GM18873 (cell line): ENCODE results near the gene REM2.
A peak's percentile ranks its signal among the peaks of the same experiment; 100 is the strongest.

Source experiments
- ATAC-seq: cut with Tn5 transposase; IDR thresholded peaks from one replicate; pipeline ENCODE4 v1.9.1; 2021; ENCODE audit warnings: mild to moderate bottlenecking, moderate library complexity, moderate number of reproducible peaks; ENCODE audit not compliant: unreplicated experiment, low FRiP score

REM2 gene

GRCh38 chr14:22872033-22872832 is 10.8 kb upstream of the REM2 start:
- ATAC-seq, result peak; percentile 21

- ATAC-seq, result no peak
These were observed 10.0 kb upstream of the REM2 start for GRCh38 chr14:22872833-22873520.

GRCh38 chr14:22875003-22875747 is 7.8 kb upstream of the REM2 start:
- no peak for ATAC-seq

- ATAC-seq, result no peak
These were observed 7.2 kb upstream of the REM2 start for GRCh38 chr14:22875748-22876319.

- ATAC-seq, result no peak
These were observed 6.0 kb upstream of the REM2 start for GRCh38 chr14:22877000-22877501.

GRCh38 chr14:22878271-22879246 is 4.5 kb upstream of the REM2 start:
- no peak for ATAC-seq

- no peak for ATAC-seq
These were observed 958 bp upstream of the REM2 start for GRCh38 chr14:22882064-22882463.

- no peak for ATAC-seq
These were observed 371 bp upstream of the REM2 start for GRCh38 chr14:22882529-22883172.

GRCh38 chr14:22884076-22884737 is 1.2 kb downstream of the REM2 start:
- no peak for ATAC-seq

- no peak for ATAC-seq
These were observed 1.9 kb downstream of the REM2 start for GRCh38 chr14:22884738-22885523.

- ATAC-seq, result no peak
These were observed 3.0 kb downstream of the REM2 start for GRCh38 chr14:22885975-22886374.

- ATAC-seq, result peak; percentile 45
These were observed 3.7 kb downstream of the REM2 start for GRCh38 chr14:22886500-22887259.

- peak; percentile 31 for ATAC-seq
These were observed 4.4 kb downstream of the REM2 start for GRCh38 chr14:22887260-22887989.

GRCh38 chr14:22887990-22888378 is 5.0 kb downstream of the REM2 start:
- peak; percentile 37 for ATAC-seq

- no peak for ATAC-seq
These were observed 5.6 kb downstream of the REM2 start for GRCh38 chr14:22888662-22889061.

GRCh38 chr14:22890416-22890815 is 7.4 kb downstream of the REM2 start:
- no peak for ATAC-seq
